ENCODE results near the gene ZNF839. TPM values are rescaled to one million over a fixed set of nuclear protein-coding genes. Genes with fewer than 3 reads are reported as not detected.

ZNF839 gene
- total RNA-seq, 4 donors from 2014 or later = 7.6 to 12.5 (median 9.5) TPM

DNA sequence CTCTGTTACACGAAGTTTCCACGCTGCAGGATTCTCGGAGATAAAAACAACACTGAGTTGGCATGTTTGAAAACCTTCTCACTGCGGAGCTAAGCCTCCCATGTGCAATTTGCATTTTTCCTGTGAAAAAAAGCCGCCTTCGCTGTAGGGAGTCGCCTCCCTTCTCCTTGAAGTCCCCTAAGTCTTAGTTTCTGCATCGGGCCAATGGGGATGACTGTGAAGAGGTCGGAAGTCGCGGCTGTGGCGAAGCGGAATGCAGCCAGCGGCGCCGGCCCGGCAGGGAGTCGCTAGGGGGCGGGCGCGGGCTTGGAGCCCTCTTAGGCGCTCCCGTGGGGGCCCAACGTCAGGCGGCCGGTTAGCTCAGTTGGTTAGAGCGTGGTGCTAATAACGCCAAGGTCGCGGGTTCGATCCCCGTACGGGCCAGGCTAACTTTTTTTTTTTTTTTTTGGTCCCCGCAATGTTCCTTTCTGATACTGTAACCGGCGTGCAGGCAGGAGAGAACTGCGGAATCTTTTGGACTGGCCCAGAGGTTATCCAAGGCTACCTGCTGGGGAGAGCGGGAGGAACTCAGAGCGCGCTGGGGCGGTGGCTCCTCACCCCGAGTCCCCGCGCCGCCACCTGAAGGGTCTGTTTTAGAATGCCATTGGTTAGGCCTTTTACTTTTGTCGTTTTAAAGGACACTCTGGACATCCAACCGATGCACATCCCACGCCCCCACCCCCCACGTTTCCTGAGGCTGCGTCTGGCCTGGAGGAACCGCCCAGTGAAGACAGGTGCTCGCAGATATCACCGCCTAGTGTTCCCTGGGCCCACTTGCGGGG lies 2.6 kb upstream of the ZNF839 start:
- Histone ChIP-seq H3K27me3 (no peaks in the 10 kb centered on the region), H3K4me1 (peaks cover 40 to 72% (median 60%) of the 10 kb centered on the region in 4 donors), H3K27ac (replicated peaks in 1 of 4) (peak overlapping the region; percentile 96 to 98 (median 97)), H3K4me3 (peak overlapping the region; percentile 50 to 62 (median 56)), H3K9me3 (no peaks in the 10 kb centered on the region), H3K36me3 (peaks cover 0 to under 1% (median 0%) of the 10 kb centered on the region in 4 donors)
- under 1% methylated on average over 16 of the region's 54 CpGs for WGBS
- intact Hi-C loops (cut with DNase I) = loop anchor here (5.0 to 10.0 kb wide), 2 partner anchors 222 to 355 kb away; partner anchors contain the start of gene DYNC1H1
- no peak for TF ChIP-seq EP300 (IDR thresholded peaks at IDR 0.05)
- peak; percentile 44 to 82 for TF ChIP-seq POLR2AphosphoS5 (IDR thresholded peaks at IDR 0.05)
- no peak for TF ChIP-seq POLR2A (IDR thresholded peaks at IDR 0.05; ENCODE audit: low read depth)
- TF ChIP-seq, protein P1, sequence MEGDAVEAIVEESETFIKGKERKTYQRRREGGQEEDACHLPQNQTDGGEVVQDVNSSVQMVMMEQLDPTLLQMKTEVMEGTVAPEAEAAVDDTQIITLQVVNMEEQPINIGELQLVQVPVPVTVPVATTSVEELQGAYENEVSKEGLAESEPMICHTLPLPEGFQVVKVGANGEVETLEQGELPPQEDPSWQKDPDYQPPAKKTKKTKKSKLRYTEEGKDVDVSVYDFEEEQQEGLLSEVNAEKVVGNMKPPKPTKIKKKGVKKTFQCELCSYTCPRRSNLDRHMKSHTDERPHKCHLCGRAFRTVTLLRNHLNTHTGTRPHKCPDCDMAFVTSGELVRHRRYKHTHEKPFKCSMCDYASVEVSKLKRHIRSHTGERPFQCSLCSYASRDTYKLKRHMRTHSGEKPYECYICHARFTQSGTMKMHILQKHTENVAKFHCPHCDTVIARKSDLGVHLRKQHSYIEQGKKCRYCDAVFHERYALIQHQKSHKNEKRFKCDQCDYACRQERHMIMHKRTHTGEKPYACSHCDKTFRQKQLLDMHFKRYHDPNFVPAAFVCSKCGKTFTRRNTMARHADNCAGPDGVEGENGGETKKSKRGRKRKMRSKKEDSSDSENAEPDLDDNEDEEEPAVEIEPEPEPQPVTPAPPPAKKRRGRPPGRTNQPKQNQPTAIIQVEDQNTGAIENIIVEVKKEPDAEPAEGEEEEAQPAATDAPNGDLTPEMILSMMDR (IDR thresholded peaks at IDR 0.05) = peak; percentile 73 to 89 (median 80)
- peak; percentile 99 for DNase-seq (ENCODE audit: extremely low spot score)

DNA sequence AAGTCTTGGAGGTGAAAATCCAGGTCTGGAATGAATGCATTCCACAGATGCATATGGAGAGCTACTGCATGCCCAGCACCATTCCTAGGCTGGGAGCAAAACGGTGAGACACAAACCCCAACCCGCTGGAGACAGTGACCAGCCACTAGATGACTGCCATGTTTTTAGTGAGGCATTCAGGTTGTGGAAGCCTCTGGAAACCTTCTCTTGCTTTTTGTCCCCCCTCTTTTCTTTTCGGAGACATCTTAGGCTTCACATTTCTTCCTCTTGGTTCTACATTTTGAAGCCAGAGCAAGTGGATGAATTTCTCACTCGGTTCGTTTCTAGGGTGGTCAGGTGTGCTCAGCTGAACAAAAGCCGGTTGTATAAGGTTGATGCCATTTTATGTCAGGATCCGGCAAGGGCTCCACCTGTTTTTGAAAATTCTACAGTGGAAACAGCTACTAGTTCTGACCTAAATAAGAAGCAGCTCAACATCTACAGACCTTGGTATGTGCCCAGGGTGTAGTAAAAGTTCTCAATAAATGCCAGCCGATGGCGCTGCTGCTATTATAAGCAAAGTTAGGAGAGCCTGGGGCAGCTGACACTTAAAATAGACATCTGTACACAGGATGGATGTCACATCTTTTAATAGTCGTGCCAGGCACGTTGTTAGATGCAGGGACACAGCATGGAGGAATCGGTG lies 1.8 kb upstream of the ZNF839 start:
- Histone ChIP-seq H3K36me3 (peaks cover 0 to 2% (median 0%) of the 10 kb centered on the region in 4 donors), H3K27me3 (no peaks in the 10 kb centered on the region), H3K9me3 (no peaks in the 10 kb centered on the region), H3K27ac (replicated peaks in 1 of 4) (peak overlapping the region; percentile 96 to 98 (median 97)), H3K4me1 (peaks cover 40 to 74% (median 60%) of the 10 kb centered on the region in 4 donors), H3K4me3 (peak overlapping the region; percentile 50 to 62 (median 56))
- 59% methylated on average over 12 of the region's 12 CpGs for WGBS
- intact Hi-C loops (cut with DNase I) = loop anchor here (5.0 to 10.0 kb wide), 2 partner anchors 223 to 355 kb away; partner anchors contain the start of gene DYNC1H1
- no peak for DNase-seq (ENCODE audit: extremely low spot score)
- TF ChIP-seq, protein P1 (IDR thresholded peaks at IDR 0.05) = no peak
- no peak for TF ChIP-seq POLR2AphosphoS5 (IDR thresholded peaks at IDR 0.05)
- TF ChIP-seq POLR2A (IDR thresholded peaks at IDR 0.05; ENCODE audit: low read depth) = no peak

DNA sequence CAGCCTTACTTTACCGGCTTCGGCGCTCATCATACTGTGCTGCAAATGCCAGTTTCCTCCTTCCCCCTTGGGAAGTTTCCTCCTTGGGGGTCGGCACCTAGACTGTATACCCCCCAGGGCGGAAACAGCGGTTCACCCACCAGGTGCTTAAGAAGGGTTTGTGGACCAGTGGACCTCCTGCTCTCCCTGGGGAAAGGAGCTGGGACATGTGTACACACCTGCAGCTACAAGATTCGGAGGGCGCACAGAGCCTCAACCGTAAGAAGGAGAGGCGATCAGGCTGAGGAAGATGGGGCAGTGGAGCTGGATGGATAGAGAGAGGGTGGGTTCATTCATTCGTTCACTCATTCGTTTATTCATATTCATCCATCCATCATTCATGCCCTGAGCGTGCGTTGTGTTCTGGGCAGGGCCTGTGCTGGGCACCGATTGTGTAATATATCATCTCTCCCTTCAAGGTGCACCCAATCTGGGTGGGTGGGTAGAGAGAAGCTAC lies 717 bp upstream of the ZNF839 start:
- Histone ChIP-seq H3K36me3 (peaks cover 0 to 2% (median 0%) of the 10 kb centered on the region in 4 donors), H3K27me3 (no peaks in the 10 kb centered on the region), H3K4me3 (peak overlapping the region; percentile 67 to 91 (median 82)), H3K27ac (replicated peaks in 1 of 4) (peak overlapping the region; percentile 96 to 98 (median 97)), H3K4me1 (peaks cover 41 to 79% (median 64%) of the 10 kb centered on the region in 4 donors), H3K9me3 (no peaks in the 10 kb centered on the region)
- TF ChIP-seq EP300 (IDR thresholded peaks at IDR 0.05) (no peak), POLR2A (IDR thresholded peaks at IDR 0.05; ENCODE audit: low read depth) (no peak), POLR2AphosphoS5 (IDR thresholded peaks at IDR 0.05) (no peak)
- TF ChIP-seq, protein P1 (IDR thresholded peaks at IDR 0.05) = no peak
- no peak for DNase-seq (ENCODE audit: extremely low spot score)
- intact Hi-C loops (cut with DNase I) = loop anchor here (5.0 to 10.0 kb wide), 2 partner anchors 224 to 357 kb away; partner anchors contain the start of gene DYNC1H1
- 68% methylated on average over 15 of the region's 15 CpGs for WGBS

DNA sequence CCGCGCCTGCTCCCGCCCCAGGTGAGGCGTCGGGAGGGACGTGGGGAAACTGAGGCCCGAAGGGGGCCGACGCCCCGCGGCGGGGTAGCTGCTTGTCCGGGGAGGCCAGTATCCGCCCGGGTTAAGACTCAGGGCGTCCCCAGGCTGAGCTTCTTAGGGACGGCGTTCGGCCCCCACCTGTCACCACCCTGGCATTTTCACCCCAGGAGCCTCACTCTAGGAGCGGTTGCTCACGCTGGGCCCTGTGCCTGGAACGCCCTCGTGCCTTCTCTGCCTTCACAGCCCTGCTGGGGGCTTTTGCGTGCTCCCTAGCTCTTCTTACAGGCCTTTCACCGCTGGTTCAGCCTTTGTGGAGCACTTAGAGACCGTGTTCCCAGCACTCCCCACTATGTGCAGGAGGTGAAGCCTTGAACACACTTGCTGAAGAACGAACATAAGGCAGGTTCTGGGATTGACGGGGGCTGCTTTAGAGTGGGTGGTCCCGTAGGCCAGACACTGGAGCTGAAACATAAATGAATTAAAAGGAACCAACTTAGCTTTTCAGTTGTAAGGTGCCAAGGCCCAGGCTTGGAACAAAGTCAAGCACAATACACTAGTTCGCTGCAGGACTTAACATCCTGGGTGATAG lies 601 bp downstream of the ZNF839 start:
- peak in 1 of 2 donors; percentile 5 for TF ChIP-seq POLR2AphosphoS5 (IDR thresholded peaks at IDR 0.05)
- TF ChIP-seq, protein P1 (IDR thresholded peaks at IDR 0.05) = no peak
- no peak for DNase-seq (ENCODE audit: extremely low spot score)
- WGBS = 7% methylated on average over 20 of the region's 30 CpGs
- H3K36me3 ChIP-seq = peaks cover 0 to 2% (median 0%) of the 10 kb centered on the region in 4 donors
- H3K27ac ChIP-seq (replicated peaks in 1 of 4) = peak overlapping the region; percentile 96 to 98 (median 97)
- no peaks in the 10 kb centered on the region for H3K27me3 ChIP-seq
- H3K4me3 ChIP-seq = peak overlapping the region; percentile 67 to 91 (median 82)
- intact Hi-C loops (cut with DNase I) = no loop called here
- peaks cover 39 to 69% (median 56%) of the 10 kb centered on the region in 4 donors for H3K4me1 ChIP-seq
- no peaks in the 10 kb centered on the region for H3K9me3 ChIP-seq
